Upper lobe of right lung (tissue), 1 donor: ENCODE results near the gene ABHD12B. TPM values are rescaled to one million over a fixed set of nuclear protein-coding genes. Genes with fewer than 3 reads are reported as not detected.

ENCODE experiments used
- ATAC-seq: fragments of 200-7000 bp; cut with Tn5 transposase; one replicate; pipeline ENCODE4 v1.9.1; 2020; ENCODE audit warnings: mild to moderate bottlenecking, moderate library complexity
- DNase-seq: peaks from one replicate; pipeline ENCODE4 v3.0.0-alpha.2; 2020
- H3K27ac ChIP-seq: fragments of 200-600 bp; one replicate; pipeline ENCODE4 v1.8.0; 2022
- H3K27me3 ChIP-seq: fragments of 200-600 bp; one replicate; pipeline ENCODE4 v1.8.0; 2022; ENCODE audit warnings: mild to moderate bottlenecking
- H3K36me3 ChIP-seq: fragments of 200-600 bp; one replicate; pipeline ENCODE4 v1.8.0; 2022
- H3K4me1 ChIP-seq: fragments of 200-600 bp; one replicate; pipeline ENCODE4 v1.8.0; 2022
- H3K4me3 ChIP-seq: fragments of 200-600 bp; one replicate; pipeline ENCODE4 v1.8.0; 2022; ENCODE audit warnings: mild to moderate bottlenecking
- H3K9me3 ChIP-seq: fragments of 200-600 bp; one replicate; pipeline ENCODE4 v1.8.0; 2022
- intact Hi-C: fragments of 100-400 bp; cut with DNase I; formaldehyde crosslinking; loops from one replicate; pipeline ENCODE4 v1.11.0; 2022
- total RNA-seq: library from RNA; stranded (reverse); fragmentation: NEBNext Ultra II Directional; extraction: Animal tissue kit (Norgen Biotek cat#: 25700); gene quantifications from one replicate; pipeline ENCODE4 v1.2.1, GENCODE V29; 2021
- TF ChIP-seq, protein P1 (sequence below): fragments of 200-600 bp; IDR thresholded peaks from one replicate; pipeline ENCODE4 v1.8.0; 2022; ENCODE audit warnings: antibody characterized with exemption
- donor health status: DM: no; HTN: yes; CAD: no; lungs with severe emphysema.

ABHD12B gene
- total RNA-seq, 1 donor from 2014 or later = 0.43 TPM

DNA sequence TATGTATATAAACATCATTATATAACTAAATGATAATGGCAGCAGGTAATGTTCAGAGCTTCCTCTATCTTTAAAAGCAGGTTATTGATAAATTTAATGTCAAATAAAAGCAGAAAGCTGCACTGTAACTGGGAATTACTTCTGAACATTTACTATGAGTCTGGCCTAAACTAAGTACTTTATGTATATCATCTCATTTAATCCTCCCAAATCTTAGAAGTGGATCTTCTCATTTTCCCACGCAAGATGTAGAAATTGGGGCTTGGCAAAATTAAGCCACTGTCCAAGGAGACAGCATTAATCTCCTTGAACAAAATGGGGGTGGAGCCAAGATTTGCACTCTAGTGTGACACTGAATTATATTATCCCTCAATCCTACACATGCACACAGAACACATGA lies 46.5 kb upstream of the ABHD12B start:
- DNase-seq (no peak), ATAC-seq (no peak)
- no peak overlapping the region for H3K27ac ChIP-seq
- TF ChIP-seq, protein P1, sequence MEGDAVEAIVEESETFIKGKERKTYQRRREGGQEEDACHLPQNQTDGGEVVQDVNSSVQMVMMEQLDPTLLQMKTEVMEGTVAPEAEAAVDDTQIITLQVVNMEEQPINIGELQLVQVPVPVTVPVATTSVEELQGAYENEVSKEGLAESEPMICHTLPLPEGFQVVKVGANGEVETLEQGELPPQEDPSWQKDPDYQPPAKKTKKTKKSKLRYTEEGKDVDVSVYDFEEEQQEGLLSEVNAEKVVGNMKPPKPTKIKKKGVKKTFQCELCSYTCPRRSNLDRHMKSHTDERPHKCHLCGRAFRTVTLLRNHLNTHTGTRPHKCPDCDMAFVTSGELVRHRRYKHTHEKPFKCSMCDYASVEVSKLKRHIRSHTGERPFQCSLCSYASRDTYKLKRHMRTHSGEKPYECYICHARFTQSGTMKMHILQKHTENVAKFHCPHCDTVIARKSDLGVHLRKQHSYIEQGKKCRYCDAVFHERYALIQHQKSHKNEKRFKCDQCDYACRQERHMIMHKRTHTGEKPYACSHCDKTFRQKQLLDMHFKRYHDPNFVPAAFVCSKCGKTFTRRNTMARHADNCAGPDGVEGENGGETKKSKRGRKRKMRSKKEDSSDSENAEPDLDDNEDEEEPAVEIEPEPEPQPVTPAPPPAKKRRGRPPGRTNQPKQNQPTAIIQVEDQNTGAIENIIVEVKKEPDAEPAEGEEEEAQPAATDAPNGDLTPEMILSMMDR = no peak
- H3K4me3 ChIP-seq = no peak overlapping the region
- no peaks in the 10 kb centered on the region for H3K36me3 ChIP-seq
- no peaks in the 10 kb centered on the region for H3K9me3 ChIP-seq
- H3K4me1 ChIP-seq = peaks cover 35% of the 10 kb centered on the region
- no peaks in the 10 kb centered on the region for H3K27me3 ChIP-seq
- intact Hi-C loops = no loop called here

DNA sequence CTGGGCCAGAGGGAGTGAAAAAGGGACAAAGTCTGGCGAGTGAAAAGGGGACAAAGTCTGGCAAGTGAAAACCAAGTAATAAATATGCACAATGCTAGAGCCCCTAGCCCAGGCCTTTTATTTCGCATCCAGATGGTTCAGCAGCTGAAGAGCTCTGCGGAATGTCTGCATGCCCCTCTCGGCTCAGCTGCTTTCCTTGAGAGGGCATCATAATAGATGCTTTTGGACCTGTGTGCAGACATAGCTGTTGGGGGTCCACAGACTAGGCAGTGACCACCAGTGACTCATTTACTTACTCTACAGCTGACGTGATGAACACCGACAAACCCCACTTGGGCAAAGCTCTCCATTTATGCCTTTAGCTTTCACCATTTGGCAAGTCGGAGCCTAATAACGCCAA lies 45.2 kb upstream of the ABHD12B start:
- TF ChIP-seq, protein P1 = no peak
- H3K27ac ChIP-seq = no peak overlapping the region
- H3K4me1 ChIP-seq = peaks cover 27% of the 10 kb centered on the region
- H3K4me3 ChIP-seq = no peak overlapping the region
- intact Hi-C loops = no loop called here
- no peaks in the 10 kb centered on the region for H3K36me3 ChIP-seq
- no peaks in the 10 kb centered on the region for H3K9me3 ChIP-seq
- no peaks in the 10 kb centered on the region for H3K27me3 ChIP-seq
- DNase-seq (no peak), ATAC-seq (no peak)

DNA sequence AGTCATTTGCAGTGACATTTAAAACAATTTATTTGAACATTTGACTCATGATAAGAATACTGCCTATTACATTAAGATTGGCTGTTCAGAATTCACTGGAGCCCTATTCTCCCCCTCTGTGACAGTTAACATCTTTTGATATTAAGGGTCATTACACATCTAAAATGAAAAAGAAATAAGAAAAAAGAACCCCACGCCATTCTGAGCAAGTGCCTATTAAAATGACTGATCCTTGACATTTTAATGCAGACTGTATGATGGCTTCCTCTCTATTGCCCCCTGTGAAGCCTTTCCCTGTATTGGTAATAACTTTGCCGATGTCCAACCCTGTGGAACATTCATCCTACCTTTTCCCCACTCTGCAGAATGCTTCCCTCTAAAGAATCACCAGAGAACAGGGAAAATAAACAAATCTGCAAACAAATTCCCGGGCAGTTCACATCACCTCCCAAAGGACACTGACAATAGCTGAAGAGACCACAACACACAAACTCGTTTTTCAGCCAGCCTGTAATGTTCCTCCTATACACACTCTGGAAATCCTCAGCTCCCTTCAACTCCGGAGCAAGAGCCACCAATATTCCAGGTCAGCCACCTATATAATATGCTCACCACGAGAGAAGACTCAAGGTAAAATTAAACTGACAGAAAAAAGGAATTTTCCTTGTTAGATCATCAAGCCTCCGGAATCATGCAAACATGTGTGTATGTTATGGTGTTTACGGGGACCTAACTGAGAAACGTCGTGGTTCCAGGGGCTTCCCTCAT lies 42.9 kb upstream of the ABHD12B start:
- no peaks in the 10 kb centered on the region for H3K27me3 ChIP-seq
- peak overlapping the region; percentile 90 for H3K4me3 ChIP-seq
- TF ChIP-seq, protein P1 = no peak
- ATAC-seq (no peak), DNase-seq (no peak)
- no peaks in the 10 kb centered on the region for H3K36me3 ChIP-seq
- intact Hi-C loops = no loop called here
- H3K27ac ChIP-seq = no peak overlapping the region
- no peaks in the 10 kb centered on the region for H3K9me3 ChIP-seq
- peaks cover 20% of the 10 kb centered on the region for H3K4me1 ChIP-seq

GRCh38 chr14:50829489-50830043 lies 42.3 kb upstream of the ABHD12B start:
- TF ChIP-seq, protein P1 = no peak
- Histone ChIP-seq H3K27me3 (no peaks in the 10 kb centered on the region), H3K27ac (no peak overlapping the region), H3K9me3 (no peaks in the 10 kb centered on the region), H3K36me3 (no peaks in the 10 kb centered on the region), H3K4me1 (peaks cover 20% of the 10 kb centered on the region), H3K4me3 (peak overlapping the region; percentile 90)
- ATAC-seq (no peak), DNase-seq (no peak)
- intact Hi-C loops = no loop called here

DNA sequence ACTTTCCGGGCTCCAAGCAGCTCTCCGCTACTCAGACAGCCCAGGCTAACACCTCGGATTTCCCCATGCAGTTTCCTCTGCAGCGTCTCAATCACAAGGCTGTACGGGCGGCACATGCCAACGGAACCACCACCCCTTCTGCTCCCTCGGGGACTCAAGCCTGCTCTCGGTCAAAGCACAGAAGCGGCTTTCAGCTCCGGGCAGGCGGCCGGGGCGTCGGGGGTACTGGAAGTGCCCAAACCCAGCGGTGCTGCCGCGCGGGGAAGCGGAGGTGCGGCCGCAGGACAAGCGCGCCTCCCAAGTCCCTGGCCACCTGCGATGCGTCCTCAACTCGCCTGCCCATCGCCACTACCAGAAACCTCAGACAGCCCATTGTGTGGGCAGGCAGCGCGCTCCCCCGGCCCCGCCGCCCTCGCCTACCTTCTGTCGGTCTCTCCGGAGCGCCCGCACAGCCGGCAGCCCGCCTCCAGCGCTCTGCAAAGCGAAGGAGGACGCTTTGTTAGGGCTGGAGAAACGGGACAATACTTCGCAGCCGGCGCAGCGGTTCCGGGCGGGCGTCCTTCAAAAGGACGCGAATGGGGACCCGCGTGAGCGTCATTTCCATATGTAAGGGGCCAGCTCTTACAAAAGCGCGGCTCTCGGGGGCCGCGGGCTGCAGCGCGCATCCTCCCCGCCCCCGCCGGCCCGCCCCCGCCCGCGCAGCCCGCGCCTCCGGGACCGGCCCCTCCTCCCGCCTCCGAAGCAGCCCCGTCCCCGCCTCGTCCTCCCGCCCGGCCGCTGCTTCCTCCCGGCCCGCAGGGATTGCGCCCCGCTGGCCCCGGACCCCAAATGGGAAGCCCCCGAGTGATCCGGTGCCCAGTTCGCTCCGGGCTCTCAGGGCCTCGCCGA lies 41.6 kb upstream of the ABHD12B start:
- H3K27me3 ChIP-seq = no peaks in the 10 kb centered on the region
- peaks cover 20% of the 10 kb centered on the region for H3K4me1 ChIP-seq
- peak overlapping the region; percentile 90 for H3K4me3 ChIP-seq
- H3K36me3 ChIP-seq = no peaks in the 10 kb centered on the region
- DNase-seq = peak; percentile 80
- TF ChIP-seq, protein P1 = no peak
- no peaks in the 10 kb centered on the region for H3K9me3 ChIP-seq
- intact Hi-C loops = no loop called here
- ATAC-seq = peak; percentile 66
- peak overlapping the region; percentile 82 for H3K27ac ChIP-seq
